Upper lobe of left lung (tissue), 4 donors: ENCODE data around the gene KIAA2012.

Experiments used
- EP300 ChIP-seq, 4 donors: sonication (generic); formaldehyde crosslinking; IDR thresholded peaks; one replicate each; pipeline ENCODE4 v1.5.1; 2017; ENCODE audit warnings: antibody characterized with exemption in 4 of 4, control low read depth in 2 of 4
- POLR2A ChIP-seq, 4 donors: fragments of 450-650 bp; IDR thresholded peaks; one replicate each; pipeline ENCODE4 v1.5.1; 2016 to 2017; ENCODE audit warnings: antibody characterized with exemption in 4 of 4, mild to moderate bottlenecking in 2 of 4
- TF ChIP-seq, protein P1 (sequence below), 6 experiments: fragments of 450-650 bp in 4 of 6; fragments of 200-600 bp in 2 of 6; sonication (generic) in 2 of 6; IDR thresholded peaks; one replicate each; pipeline ENCODE4 v1.5.1; 2016 to 2019; ENCODE audit warnings: antibody characterized with exemption in 6 of 6

DNA sequence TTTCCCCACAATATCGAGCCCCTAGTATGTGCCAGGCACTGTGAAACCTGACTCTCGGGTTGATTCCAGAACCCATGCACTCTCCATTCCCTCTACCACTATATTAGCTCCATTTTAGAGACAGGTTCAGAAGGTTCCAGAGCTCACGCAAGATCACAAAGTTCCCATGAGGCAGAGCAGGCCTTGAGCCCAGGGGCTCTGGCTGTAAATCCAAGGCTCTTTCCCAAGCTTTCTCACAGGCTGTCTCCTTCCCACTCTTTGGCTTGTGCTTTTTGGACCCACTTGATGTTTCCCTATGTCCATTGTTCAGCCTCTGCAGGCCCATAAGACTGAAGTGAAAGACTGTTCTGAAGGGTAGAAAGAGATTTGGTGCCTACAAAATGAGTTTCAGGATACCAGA, 15.7 kb downstream of the KIAA2012 start:
- TF ChIP-seq, protein P1, sequence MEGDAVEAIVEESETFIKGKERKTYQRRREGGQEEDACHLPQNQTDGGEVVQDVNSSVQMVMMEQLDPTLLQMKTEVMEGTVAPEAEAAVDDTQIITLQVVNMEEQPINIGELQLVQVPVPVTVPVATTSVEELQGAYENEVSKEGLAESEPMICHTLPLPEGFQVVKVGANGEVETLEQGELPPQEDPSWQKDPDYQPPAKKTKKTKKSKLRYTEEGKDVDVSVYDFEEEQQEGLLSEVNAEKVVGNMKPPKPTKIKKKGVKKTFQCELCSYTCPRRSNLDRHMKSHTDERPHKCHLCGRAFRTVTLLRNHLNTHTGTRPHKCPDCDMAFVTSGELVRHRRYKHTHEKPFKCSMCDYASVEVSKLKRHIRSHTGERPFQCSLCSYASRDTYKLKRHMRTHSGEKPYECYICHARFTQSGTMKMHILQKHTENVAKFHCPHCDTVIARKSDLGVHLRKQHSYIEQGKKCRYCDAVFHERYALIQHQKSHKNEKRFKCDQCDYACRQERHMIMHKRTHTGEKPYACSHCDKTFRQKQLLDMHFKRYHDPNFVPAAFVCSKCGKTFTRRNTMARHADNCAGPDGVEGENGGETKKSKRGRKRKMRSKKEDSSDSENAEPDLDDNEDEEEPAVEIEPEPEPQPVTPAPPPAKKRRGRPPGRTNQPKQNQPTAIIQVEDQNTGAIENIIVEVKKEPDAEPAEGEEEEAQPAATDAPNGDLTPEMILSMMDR (IDR thresholded peaks at IDR 0.05) = no peak
- TF ChIP-seq EP300 (IDR thresholded peaks at IDR 0.05) (no peak), POLR2A (IDR thresholded peaks at IDR 0.05) (no peak)
